HL-60 (cell line): ENCODE data around the gene NFE2L1.

Source experiments
- GABPA ChIP-seq: IDR thresholded peaks from 2 replicates; pipeline ENCODE4 v1.6.1; 2012; ENCODE audit warnings: low read depth
- POLR2AphosphoS5 ChIP-seq: IDR thresholded peaks from 2 replicates; pipeline ENCODE4 v1.6.1; 2012; ENCODE audit warnings: low read depth
- TF ChIP-seq, protein P1 (sequence below): IDR thresholded peaks from one replicate; pipeline ENCODE4 v1.5.1; 2011; ENCODE audit warnings: low read length, control low read depth, inconsistent platforms; ENCODE audit not compliant: insufficient read depth
- TF ChIP-seq, protein P2 (sequence below): IDR thresholded peaks from 2 replicates; pipeline ENCODE4 v1.6.1; 2012; ENCODE audit warnings: low read depth; ENCODE audit not compliant: insufficient replicate concordance

DNA sequence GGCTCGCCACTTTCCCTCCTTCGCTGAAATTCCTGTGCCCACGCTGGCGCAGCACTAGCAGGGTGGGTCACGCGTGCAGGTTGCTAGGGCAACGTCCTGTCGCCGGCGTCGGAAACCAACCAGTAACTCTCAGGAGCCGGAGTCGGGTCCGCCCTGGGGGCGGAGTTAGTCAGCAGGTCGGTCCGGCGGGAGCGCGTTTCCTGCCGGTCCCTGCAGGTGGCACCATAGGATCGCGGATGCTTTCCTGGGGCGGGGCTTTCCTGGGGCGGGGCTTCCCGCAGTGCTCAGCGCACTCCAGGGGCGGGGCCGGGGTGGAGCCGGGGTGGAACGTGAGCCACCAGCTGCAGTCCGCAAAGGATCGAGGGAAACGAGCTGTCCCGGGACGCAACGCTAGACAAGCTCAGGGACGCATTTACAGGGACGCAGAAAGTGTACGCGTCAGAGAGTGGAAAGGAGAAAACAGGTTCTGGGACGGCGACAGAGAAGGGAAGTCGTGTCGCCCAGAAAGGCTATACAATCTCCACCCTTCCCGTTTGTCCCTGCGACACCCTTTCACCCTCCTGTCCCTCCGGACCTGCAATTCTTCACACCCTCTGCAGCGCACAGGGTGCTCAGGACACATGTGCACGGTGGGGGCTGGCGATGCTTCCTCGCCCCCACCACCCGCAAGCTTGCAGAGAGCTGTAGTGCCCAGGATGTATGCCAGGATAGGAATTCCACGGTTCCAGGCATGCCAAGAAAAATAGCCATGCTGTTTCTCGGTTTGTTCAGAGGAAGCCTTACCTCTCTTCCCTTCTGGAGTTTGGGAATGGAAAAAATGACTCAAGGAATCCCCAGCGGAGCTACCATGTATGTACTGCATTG lies 22.9 kb upstream of the NFE2L1 start:
- TF ChIP-seq, protein P1, sequence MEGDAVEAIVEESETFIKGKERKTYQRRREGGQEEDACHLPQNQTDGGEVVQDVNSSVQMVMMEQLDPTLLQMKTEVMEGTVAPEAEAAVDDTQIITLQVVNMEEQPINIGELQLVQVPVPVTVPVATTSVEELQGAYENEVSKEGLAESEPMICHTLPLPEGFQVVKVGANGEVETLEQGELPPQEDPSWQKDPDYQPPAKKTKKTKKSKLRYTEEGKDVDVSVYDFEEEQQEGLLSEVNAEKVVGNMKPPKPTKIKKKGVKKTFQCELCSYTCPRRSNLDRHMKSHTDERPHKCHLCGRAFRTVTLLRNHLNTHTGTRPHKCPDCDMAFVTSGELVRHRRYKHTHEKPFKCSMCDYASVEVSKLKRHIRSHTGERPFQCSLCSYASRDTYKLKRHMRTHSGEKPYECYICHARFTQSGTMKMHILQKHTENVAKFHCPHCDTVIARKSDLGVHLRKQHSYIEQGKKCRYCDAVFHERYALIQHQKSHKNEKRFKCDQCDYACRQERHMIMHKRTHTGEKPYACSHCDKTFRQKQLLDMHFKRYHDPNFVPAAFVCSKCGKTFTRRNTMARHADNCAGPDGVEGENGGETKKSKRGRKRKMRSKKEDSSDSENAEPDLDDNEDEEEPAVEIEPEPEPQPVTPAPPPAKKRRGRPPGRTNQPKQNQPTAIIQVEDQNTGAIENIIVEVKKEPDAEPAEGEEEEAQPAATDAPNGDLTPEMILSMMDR, result peak; percentile 81
- TF ChIP-seq POLR2AphosphoS5 (no peak), GABPA (no peak)
- TF ChIP-seq, protein P2, sequence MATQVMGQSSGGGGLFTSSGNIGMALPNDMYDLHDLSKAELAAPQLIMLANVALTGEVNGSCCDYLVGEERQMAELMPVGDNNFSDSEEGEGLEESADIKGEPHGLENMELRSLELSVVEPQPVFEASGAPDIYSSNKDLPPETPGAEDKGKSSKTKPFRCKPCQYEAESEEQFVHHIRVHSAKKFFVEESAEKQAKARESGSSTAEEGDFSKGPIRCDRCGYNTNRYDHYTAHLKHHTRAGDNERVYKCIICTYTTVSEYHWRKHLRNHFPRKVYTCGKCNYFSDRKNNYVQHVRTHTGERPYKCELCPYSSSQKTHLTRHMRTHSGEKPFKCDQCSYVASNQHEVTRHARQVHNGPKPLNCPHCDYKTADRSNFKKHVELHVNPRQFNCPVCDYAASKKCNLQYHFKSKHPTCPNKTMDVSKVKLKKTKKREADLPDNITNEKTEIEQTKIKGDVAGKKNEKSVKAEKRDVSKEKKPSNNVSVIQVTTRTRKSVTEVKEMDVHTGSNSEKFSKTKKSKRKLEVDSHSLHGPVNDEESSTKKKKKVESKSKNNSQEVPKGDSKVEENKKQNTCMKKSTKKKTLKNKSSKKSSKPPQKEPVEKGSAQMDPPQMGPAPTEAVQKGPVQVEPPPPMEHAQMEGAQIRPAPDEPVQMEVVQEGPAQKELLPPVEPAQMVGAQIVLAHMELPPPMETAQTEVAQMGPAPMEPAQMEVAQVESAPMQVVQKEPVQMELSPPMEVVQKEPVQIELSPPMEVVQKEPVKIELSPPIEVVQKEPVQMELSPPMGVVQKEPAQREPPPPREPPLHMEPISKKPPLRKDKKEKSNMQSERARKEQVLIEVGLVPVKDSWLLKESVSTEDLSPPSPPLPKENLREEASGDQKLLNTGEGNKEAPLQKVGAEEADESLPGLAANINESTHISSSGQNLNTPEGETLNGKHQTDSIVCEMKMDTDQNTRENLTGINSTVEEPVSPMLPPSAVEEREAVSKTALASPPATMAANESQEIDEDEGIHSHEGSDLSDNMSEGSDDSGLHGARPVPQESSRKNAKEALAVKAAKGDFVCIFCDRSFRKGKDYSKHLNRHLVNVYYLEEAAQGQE, result no peak
